ENCODE data around the gene MGST3. TPM values are rescaled to one million over a fixed set of nuclear protein-coding genes. Genes with fewer than 3 reads are reported as not detected.

Gene MGST3
- total and polyA plus RNA-seq, 2 of the 4 experiments (the other 2 are of a cell fraction): 159 to 213 TPM

GRCh38 chr1:165624441-165624840 is 6.6 kb upstream of the MGST3 start:
- TF ChIP-seq CTCF (conservative IDR thresholded peaks at IDR 0.05; ENCODE audit: low read depth, low read length) (no peak), RFX5 (IDR thresholded peaks at IDR 0.05; ENCODE audit: low read depth, low read length) (no peak)
- CTCF ChIA-PET: no interaction called here
- H3K23ac ChIP-seq (ENCODE audit: low read depth, low read length): no peak overlapping the region
- no peaks in the 10 kb centered on the region for H3K9me3 ChIP-seq (ENCODE audit: control insufficient read depth, insufficient read depth, low read length)
- H4K20me1 ChIP-seq (ENCODE audit: insufficient read depth, low read length): no peaks in the 10 kb centered on the region
- no peak overlapping the region for H2AK9ac ChIP-seq (replicated peaks; ENCODE audit: low read depth, low read length, poor library complexity)
- ATAC-seq (ENCODE audit: low read depth) (no peak), DNase-seq (no peak)
- H3K9ac ChIP-seq (ENCODE audit: low read depth, low read length): no peak overlapping the region
- no peaks in the 10 kb centered on the region for H3K79me1 ChIP-seq (ENCODE audit: low read depth in 1 of 2, low read length in 2 of 2)
- H2AK5ac ChIP-seq (ENCODE audit: low read depth, low read length): no peak overlapping the region
- dilution Hi-C loops (cut with HindIII; ENCODE audit: low sequenced_read_pairs, unreplicated experiment): no loop called here
- no peak overlapping the region for H3K14ac ChIP-seq (replicated peaks; ENCODE audit: low read depth, low read length)
- H3K18ac ChIP-seq (ENCODE audit: low read depth, low read length): no peak overlapping the region
- no peak overlapping the region for H3K4me2 ChIP-seq (ENCODE audit: low read depth, low read length)
- H4K8ac ChIP-seq (ENCODE audit: low read depth in 2 of 2, low read length in 2 of 2): no peak overlapping the region
- BruUV-seq (replicated peaks): no TSS peak
- no peaks in the 10 kb centered on the region for H3K4me1 ChIP-seq (ENCODE audit: control insufficient read depth, insufficient read depth, low read length)
- H3K36me3 ChIP-seq (ENCODE audit: control insufficient read depth, insufficient read depth, low read length): no peaks in the 10 kb centered on the region
- H4K5ac ChIP-seq (ENCODE audit: low read depth, low read length): no peak overlapping the region
- no peak overlapping the region for H3K56ac ChIP-seq (ENCODE audit: extremely low read depth, insufficient read depth, low read length)
- H2BK5ac ChIP-seq (ENCODE audit: low read depth, low read length, poor library complexity, severe bottlenecking): no peak overlapping the region
- H2AFZ ChIP-seq (replicated peaks; ENCODE audit: low read length, poor library complexity): no peak overlapping the region
- no peaks in the 10 kb centered on the region for H3K9me1 ChIP-seq (ENCODE audit: insufficient read depth, low read length)
- no peak overlapping the region for H2BK20ac ChIP-seq (ENCODE audit: low read depth, low read length)
- no peak overlapping the region for H2BK15ac ChIP-seq (ENCODE audit: low read depth, low read length)
- H3K27me3 ChIP-seq (ENCODE audit: control insufficient read depth, insufficient read depth, low read length): peaks cover 2% of the 10 kb centered on the region
- no peak overlapping the region for H3K4me3 ChIP-seq (ENCODE audit: insufficient read depth, low read depth, low read length)
- no peak overlapping the region for H2BK120ac ChIP-seq (ENCODE audit: low read depth, low read length)
- H4K91ac ChIP-seq (ENCODE audit: insufficient read depth, low read depth, low read length): no peak overlapping the region
- no peak overlapping the region for H3K27ac ChIP-seq (ENCODE audit: insufficient read depth, low read length)
- in situ Hi-C loops (cut with MboI; ENCODE audit: low sequenced_read_pairs): loop anchor here (25.0 kb wide), 1 partner anchor 863 kb away; no protein-coding TSS in a partner anchor
- intact Hi-C loops (cut with micrococcal nuclease): no loop called here
- 30% methylated on average over 3 of the region's 4 CpGs; no CpG with 5 or more reads in 1 of the 2 experiments for WGBS, 2 experiments (ENCODE audit: extremely low coverage in 2 of 2, insufficient read length in 1 of 2)
- POLR2A ChIA-PET (ENCODE audit: unreplicated experiment): no interaction called here
- H3K4ac ChIP-seq (ENCODE audit: low read depth, low read length): no peak overlapping the region
